SW 1271 (cell line): Measurements from ENCODE around the gene GUSB.
A peak's percentile ranks its signal among the peaks of the same experiment; 100 is the strongest.
"Not testable (repeated sequence)": the region's sequence is repeated elsewhere in the genome, so short reads cannot be mapped to it uniquely, and the experiment has no call there.

ENCODE experiments used
- DNase-seq, 2 experiments: peaks; one replicate each; lab custom pipeline; 2025; lab: John Stamatoyannopoulos, UW

GUSB gene

GRCh38 chr7:65981965-65982792 lies at the start of gene GUSB:
Gene GUSB, minus strand, starts transcription at chr7:65982213. Its CDS starts 30 bp downstream, at chr7:65982183.
- peak; percentile 58 to 78 for DNase-seq

GRCh38 chr7:66028342-66028741 lies 46.3 kb upstream of the GUSB start:
- not testable (repeated sequence) for DNase-seq

DNA sequence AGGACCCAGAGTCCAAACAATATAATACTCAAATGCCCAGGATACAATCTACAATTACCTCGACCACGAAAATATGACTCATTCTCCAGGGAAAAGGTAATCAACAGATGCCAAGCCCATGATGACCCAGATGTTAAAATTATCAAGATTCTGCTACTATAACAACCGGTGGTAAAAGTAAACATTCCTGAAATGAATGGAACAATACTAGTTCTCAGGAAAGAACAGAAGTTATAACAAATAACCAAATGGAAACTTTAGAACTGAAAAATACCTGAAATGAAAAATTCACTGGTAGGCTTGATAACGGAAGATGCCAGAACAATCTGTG lies 34.1 kb upstream of the GUSB start:
- peak in 1 of 2 experiments; percentile 20 for DNase-seq

DNA sequence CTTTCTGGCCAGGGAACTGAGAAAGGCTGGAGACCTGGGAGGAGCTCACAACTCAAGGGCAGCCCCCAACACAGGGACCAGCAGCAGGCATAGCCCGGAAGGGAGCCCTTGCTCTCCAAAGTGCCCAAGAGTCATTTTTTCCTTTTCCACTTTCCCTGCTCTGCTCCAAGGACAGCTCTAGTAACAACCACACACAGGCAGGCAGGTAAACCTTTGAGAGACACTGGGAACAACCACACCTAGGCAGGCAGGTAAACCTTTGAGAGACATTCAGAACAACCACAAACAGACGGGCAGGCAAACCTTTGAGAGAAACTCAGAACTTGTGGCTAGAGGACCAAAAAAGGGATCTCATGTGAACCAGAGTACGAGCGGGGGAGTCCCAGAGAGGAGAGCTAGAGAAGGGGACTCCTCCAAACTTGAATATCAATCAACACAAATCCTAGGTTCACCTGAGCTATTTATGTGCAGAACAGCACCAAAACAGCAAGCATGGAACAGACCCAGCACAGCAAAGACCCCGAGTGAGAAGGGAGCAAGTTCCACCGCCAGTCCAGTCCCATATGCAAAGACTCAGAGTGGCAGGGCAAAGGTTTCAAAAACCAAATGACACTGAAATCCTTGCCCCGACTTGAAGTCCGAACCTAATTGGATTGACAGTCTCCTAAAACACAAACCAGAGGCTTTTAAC lies 33.6 kb upstream of the GUSB start:
- no peak for DNase-seq

DNA sequence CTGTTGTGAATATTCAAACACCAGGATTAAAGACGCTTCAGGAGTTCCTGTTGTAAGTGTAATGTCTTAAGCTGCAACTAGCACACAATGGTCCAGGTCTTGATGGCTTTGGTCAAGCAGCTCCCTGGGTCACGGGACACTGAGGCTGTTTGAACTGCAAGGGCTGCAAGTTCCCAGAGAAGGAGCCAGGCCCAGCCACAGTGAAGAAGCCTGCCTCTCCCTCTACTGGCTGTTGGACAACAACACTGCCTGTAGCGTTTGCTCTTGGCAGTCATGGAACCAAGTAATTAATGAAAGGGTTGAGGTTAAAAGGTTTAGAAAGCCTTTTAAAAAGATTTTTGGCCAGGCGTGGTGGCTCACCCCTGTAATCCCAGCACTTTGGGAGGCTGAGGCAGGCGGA lies 31.9 kb upstream of the GUSB start:
- DNase-seq, result peak in 1 of 2 experiments; percentile 54

- no peak for DNase-seq
Observed at GRCh38 chr7:66007232-66007631, 25.2 kb upstream of the GUSB start.

GRCh38 chr7:66005115-66005671 lies 23.2 kb upstream of the GUSB start:
- DNase-seq, result not testable (repeated sequence)

- not testable (repeated sequence) for DNase-seq
Observed at GRCh38 chr7:66000823-66001417, 18.9 kb upstream of the GUSB start.

DNA sequence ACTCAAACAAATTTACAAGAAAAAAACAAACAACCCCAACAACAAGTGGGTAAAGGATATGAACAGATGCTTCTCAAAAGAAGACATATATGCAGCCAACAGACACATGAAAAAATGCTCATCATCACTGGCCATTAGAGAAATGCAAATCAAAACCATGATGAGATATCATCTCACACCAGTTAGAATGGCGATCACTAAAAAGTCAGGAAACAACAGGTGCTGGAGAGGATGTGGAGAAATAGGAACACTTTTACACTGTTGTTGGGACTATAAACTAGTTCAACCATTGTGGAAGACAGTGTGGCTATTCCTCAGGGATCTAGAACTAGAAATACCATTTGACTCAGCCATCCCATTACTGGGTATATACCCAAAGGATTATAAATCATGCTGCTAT lies 13.0 kb upstream of the GUSB start:
- DNase-seq, result not testable (repeated sequence)

GRCh38 chr7:65992526-65992925 lies 10.5 kb upstream of the GUSB start:
- DNase-seq, result no peak

GRCh38 chr7:65991829-65992228 lies 9.8 kb upstream of the GUSB start:
- DNase-seq, result not testable (repeated sequence)

- no peak for DNase-seq
Observed at GRCh38 chr7:65989694-65990080, 7.7 kb upstream of the GUSB start.

GRCh38 chr7:65988503-65988902 lies 6.5 kb upstream of the GUSB start:
- not testable (repeated sequence) for DNase-seq

- no peak for DNase-seq
Observed at GRCh38 chr7:65988084-65988483, 6.1 kb upstream of the GUSB start.

- DNase-seq, result peak in 1 of 2 experiments; percentile 25
Observed at GRCh38 chr7:65983965-65984658, 2.1 kb upstream of the GUSB start.

GRCh38 chr7:65980478-65981250 lies 1.3 kb downstream of the GUSB start:
- peak in 1 of 2 experiments; percentile 31 for DNase-seq

DNA sequence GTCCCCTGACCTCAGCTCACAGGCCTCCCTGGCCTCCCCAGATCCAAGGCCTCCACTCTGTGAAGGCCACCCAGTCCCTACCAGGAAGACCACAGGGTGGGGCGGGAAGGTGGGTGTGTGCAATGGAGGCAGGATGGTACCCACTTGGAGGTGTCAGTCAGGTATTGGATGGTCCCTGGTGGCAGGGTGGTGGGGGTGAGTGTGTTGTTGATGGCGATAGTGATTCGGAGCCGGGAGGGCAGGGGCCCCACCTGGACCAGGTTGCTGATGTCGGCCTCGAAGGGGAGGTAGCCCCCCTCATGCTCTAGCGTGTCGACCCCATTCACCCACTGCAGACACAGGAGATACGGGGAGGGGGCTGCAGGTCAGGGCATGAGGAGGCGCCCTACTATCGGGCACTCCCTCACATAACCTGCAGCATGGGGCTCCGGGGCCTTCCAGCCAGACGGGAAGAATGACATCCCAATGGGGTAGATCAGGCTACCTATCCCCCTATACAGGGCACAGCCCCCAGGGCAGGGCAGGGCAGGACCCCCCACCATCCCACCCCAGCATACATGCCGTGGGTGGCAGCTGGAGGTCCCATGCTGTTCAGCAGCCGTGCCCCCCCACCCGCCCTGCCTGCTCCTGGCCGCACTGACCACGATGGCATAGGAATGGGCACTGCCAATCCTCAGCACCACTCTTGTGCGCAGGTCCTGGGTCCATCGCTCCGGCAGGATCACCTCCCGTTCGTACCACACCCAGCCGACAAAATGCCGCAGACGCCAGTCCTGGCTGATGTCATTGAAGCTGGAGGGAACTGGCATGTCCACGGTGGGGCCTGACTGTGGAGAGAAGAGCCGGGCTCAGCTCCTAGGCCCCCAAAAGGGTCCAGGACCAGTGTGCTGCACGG lies 2.2 kb downstream of the GUSB start:
- DNase-seq, result no peak

- no peak for DNase-seq
Observed at GRCh38 chr7:65978891-65979582, 3.0 kb downstream of the GUSB start.

GRCh38 chr7:65976659-65977196 lies 5.3 kb downstream of the GUSB start:
- DNase-seq, result no peak
